HuH-7.5 (cell line): ENCODE data around the gene MOK.
A peak's percentile ranks its signal among the peaks of the same experiment; 100 is the strongest.

Experiments used
- DNase-seq: peaks from one replicate; pipeline ENCODE4 v3.0.0; 2011; ENCODE audit warnings: low spot score

MOK gene

GRCh38 chr14:102283631-102284129 lies 21.3 kb downstream of the MOK start:
- DNase-seq, result no peak

DNA sequence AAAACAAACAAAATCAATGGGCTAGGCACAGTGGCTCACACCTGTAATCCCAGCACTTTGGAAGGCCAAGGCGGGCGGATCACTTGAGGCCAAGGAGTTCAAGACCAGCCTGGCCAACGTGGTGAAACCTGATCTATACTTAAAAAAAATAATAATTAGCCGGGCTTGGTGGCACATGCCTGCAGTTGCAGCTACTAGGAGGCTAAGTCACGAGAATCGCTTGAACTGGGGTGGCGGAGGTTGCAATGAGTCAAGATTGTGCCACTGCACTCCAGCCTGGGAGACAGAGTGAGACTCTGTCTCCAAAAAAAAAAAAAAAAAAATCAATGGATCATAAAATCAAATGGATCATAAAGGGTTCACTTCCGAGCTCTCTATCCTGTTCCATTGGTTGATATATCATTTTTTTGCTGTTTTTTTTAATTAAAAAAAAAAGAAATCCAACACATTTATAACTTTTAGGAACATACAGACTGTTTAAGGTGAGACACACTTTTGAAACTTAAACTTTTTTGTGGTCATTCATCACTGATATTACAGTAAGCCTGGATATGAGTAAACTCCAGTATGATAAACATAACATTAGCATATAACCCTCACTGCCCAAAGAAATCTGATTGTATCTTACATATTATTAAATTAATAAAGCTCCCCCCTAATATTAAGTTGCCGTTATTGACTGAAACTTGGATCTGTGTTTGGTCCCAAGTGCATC lies 22.1 kb downstream of the MOK start:
- DNase-seq, result no peak

DNA sequence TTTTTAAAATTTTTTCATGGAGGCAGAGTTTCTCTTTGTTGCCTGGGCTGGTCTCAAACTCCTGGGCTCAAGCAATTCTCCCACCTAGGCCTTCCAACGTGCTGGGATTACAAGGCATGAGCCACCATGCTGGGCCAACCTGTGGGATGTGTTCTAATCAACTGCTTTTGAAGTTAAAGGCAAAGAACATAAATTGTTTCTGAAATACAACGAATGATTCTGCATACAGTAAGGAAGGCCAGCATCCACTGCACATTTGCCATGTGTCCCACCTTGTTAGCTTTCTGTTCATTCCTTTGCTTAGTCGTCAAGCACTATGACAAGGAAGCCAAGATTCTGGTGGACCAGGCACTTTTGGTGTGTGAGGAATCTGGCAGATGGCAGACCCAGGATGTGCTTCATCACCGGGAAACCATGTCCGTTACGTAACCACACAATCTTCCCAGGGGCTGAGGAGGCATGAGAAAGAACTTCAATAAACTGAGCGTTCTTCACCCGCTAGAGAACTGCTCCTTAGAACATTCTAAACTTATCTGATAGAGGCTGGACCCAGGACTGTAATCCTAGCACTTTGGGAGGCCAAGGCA lies 24.5 kb downstream of the MOK start:
- no peak for DNase-seq

DNA sequence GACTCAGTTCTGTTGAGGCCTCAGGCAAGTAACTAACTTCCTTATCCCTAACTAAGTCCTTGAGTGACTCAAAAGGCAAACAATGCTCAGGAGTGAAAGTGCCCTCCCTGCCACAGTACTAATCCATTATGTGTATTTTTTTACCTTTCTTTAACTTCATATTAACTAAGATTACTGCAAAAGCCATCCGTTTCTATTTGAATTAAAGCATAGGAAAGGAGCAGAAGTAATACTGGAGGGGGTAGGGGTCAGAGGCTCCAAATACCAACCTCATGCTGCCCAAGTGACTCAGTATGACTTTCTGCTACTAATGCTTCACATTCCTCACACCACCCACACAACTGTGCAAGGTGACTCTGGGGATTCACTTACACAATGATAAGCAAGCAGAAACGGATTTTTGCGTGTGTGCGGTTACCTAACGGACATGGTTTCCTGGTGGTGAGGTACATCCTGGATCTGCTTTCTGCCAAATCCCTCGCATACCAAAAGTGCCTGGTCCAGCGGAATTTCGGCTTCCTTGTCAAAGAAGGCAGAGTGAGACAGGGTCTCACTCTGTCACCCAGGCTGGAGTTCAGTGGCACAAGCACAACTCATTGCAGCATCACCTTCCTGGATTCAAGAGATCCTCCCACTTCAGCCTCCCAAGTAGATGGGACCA lies 25.1 kb downstream of the MOK start:
- no peak for DNase-seq

DNA sequence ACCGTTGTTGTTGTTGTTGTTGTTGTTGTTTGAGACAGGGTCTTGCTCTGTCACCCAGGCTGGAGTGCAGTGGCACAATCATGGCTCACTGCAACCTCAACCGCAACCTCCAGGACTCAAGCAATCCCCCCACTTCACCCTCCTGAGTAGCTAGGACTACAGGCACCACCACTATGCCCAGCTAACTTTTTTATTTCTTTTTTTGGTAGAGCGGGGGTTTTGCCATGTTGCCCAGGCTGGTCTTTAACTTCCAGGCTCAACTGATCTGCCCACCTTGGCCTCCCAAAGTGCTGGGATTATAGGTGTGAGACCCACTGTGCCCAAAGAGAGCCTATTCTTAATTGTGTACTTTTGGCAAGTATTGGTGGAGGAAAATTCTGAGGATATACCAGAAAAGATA lies 25.7 kb downstream of the MOK start:
- no peak for DNase-seq

DNA sequence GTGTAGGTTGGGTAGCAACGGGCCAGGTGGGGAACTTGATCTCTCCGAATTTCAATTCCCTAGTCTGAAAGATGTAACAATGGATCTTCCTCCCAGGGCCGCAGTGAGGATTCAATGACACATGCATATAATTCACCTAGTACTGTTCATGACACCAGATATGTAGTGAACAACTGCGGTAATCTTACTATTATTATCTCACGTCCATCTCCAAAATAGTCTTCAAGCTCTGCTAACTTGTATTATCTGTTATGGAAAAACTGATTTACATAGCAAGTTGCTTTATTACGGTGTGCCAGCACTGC lies 26.4 kb downstream of the MOK start:
- no peak for DNase-seq

DNA sequence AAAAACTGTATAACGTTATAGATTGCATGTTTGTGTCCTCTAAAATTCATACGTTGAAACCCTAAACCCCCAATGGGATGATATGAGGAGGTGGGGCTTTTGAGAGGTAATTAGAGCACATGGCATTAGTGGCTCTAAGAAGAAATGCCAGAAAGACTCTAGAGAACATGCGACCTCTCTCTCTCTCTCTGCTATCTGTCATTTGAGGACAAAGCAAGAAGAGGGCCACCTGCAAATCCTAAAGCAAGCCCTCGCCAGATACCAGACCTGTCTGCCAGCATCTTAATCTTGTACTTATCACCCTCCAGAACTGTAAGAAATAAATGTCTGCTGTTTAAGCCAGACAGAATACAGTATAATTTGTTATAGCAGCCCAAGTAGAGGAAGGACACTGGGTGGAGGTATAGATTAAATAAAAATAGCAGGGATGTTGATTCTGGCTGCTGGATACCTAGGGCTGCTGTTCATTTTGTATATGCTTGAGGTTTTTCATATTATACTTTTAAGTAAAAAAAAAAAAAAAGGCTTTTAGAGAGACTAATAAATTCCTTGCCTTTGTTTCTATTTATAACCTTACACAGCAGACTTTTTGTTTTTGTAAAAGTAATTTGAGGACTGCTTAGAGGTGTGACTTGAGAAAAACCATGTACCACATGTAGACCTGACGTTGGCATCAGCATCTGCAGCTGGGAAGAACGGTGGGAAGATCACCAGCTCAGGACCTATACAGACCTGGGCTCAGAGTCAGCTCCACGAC lies 26.9 kb downstream of the MOK start:
- no peak for DNase-seq

DNA sequence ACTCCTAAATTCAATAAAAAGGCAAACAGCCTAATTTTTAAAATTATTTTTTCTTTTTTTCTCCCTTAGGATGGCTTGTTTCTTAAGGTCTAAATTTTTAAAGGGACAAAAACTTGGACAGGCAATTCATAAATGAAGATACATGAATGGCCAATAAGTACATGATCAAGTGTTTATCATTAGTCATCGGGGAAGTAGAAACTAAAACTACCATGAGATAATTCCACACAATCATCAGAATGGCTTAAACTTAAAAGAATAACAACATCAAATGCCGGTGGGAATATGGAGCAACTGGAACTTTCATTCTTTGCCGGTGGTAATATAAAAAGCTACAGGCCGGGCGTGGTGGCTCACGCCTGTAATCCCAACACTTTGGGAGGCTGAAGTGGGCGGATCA lies 29.1 kb downstream of the MOK start:
- no peak for DNase-seq

DNA sequence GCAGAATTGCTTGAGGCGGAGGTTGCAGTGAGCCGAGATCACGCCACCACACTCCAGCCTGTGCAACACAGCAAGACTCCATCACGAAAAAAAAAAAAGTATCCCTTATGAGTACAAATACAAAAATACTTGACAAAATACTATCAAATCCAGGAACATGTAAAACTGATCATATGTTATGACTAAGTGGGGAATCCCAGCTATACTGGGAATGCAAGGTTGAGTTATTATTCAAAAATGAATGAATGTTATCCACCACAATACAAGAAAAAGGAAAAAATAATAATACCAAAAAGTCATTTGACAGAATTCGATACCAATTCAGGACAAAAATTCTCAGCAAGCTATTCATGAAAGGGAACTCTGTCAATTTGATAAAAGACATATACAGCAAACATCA lies 32.6 kb downstream of the MOK start:
- DNase-seq, result no peak

DNA sequence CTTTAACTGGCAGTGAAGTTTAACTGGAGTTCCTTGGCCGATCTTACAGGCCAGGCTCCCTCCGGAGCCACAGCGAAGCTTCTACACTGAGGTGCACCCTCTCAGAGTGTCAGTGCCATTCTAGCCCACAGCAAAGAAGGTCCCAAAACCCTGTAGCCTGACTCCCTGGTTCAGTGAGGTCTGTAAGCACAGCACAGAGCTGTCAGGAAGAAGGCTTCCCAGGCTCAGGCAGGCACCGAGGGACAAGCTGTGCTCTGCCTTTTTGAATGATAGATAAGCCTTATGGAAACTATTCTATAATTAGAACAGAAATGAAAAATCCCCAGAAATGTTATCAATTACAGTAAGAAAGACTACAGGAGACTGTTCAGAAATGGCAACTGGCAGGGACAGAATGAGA lies 40.2 kb downstream of the MOK start:
- DNase-seq, result no peak

GRCh38 chr14:102264355-102264754 lies 40.6 kb downstream of the MOK start:
- no peak for DNase-seq

GRCh38 chr14:102262929-102263462 lies 42.0 kb downstream of the MOK start:
- DNase-seq, result peak; percentile 28

DNA sequence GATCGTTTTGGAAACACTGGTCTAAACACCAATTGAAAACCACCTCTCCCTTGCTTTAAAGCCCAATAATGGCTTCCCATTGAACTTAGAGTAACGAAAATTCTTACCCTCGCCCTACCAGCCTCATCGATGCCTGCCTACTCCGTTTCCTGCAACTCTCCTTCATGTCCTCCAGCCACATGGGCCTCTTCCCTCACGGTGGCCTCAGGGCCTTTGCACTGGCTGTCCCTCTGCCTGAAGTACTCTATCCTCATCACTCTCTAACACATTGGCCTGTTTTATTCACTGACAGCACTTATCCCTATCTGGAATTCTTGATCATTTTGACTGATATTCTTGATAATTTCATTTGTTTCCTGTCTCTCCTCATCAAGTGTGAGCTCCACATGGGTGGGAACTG lies 46.8 kb downstream of the MOK start:
- no peak for DNase-seq

- no peak for DNase-seq
Measured at GRCh38 chr14:102256716-102257115, 48.2 kb downstream of the MOK start.

- no peak for DNase-seq
Measured at GRCh38 chr14:102255401-102256190, 49.4 kb downstream of the MOK start.

DNA sequence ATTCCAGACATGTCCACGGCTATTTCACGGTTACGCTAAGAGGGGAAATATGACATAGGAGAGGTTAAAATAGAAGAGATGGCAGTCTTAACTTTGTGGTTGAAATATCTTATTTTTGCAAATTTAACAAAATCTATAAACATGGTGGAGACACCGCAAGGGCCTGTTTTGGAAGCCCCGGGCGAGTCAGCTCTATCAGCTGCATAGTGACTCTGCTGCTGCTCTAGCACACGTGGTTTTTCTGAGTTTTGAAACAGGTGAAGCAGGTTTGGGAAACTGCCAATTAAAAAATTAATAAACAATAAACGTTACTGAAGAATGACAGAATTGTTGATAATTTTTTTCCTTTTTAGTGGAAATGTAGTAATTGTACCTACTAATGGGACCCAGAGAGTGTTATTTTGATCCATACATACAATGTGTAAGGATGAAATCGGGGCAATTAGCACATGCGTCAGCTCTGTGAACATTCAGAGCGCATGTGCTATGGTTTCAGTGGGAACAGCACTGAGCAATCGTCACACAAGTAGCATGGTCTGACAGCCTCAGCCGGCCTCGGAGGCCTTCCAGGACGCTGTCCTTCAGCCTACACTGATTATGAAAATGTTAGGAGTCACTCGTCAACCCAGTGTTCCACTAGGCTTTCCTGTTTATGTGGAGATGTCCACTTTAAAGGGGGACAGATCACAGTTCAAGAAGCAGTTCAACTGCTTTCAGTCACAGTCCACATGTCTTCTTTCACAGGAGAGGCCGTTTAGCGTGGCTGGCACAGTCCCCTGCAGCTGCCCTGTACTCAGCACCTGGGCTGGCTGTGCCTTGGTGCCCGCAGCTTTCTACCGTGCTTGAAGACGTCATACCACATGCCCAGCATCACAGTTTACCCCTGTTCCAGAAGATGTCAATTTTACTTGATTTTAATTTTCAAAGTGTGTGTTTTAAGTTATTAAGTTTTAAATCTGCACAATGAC lies 51.8 kb downstream of the MOK start:
- no peak for DNase-seq

DNA sequence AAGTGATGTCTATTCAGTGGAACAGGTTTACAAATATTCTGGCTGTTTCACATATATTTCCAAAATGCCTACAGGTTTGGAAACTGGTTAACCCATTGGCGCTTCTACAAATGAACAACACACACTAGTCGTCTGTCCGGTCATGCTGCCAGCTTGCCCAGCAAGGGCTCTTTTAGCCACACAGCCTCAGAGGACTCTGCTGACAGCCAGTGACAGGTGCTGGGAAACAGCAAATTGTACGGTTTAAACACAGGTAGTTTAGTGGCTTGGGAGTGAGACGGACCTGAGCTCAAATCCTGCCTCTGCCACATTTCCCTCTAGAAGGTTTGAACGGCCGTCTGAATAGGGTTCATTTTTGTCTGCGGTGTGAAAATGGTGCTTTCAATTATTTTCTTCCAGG lies 53.8 kb downstream of the MOK start:
- no peak for DNase-seq

GRCh38 chr14:102250636-102251035 lies 54.3 kb downstream of the MOK start:
- no peak for DNase-seq

GRCh38 chr14:102249981-102250380 lies 55.0 kb downstream of the MOK start:
- DNase-seq, result no peak

DNA sequence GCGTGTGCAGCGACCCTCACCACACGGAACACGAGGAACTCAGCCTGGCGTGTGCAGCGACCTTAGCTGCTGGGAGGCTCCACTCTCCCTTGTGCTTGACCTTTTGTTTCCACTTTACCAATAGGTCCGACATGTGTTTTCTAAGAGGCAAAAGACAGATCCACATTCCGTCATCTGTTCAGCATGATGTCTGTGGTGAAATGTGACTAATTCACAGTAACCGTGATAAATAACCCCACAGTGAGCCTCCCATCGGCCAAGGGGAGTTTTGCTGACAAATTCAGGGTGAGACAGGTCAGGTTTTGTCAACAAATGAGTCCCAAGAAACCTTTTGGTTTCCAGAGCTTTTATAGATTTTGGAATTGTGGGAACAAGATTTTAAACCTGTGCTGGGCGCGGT lies 55.9 kb downstream of the MOK start:
- DNase-seq, result no peak

GRCh38 chr14:102248121-102248520 lies 56.8 kb downstream of the MOK start:
- no peak for DNase-seq
